CD4-positive, alpha-beta T cell treated with Interleukin-21 for 1 hour (primary cell): Measurements from ENCODE around the gene PPARG.

Experiments
- DNase-seq: peaks from one replicate; pipeline ENCODE4 v3.0.0-alpha.2; 2020

The PPARG gene

GRCh38 chr3:12313519-12313918 lies 24.6 kb downstream of the PPARG start:
- DNase-seq: no peak

- DNase-seq: no peak
These were observed 27.4 kb downstream of the PPARG start for GRCh38 chr3:12316253-12316652.

- no peak for DNase-seq
These were observed 28.0 kb downstream of the PPARG start for GRCh38 chr3:12316729-12317351.

GRCh38 chr3:12317914-12318313 lies 29.0 kb downstream of the PPARG start:
- no peak for DNase-seq

- no peak for DNase-seq
These were observed 30.1 kb downstream of the PPARG start for GRCh38 chr3:12318758-12319621.

- no peak for DNase-seq
These were observed 32.1 kb downstream of the PPARG start for GRCh38 chr3:12321015-12321414.

GRCh38 chr3:12323237-12323636 lies 34.4 kb downstream of the PPARG start:
- no peak for DNase-seq

GRCh38 chr3:12325586-12326515 lies 37.0 kb downstream of the PPARG start:
- DNase-seq: no peak

- DNase-seq: no peak
These were observed 38.2 kb downstream of the PPARG start for GRCh38 chr3:12327021-12327420.

- no peak for DNase-seq
These were observed 39.4 kb downstream of the PPARG start for GRCh38 chr3:12328132-12328836.

- no peak for DNase-seq
These were observed 40.1 kb downstream of the PPARG start for GRCh38 chr3:12328837-12329462.

- no peak for DNase-seq
These were observed 45.9 kb downstream of the PPARG start for GRCh38 chr3:12334786-12335185.

GRCh38 chr3:12335421-12335820 lies 46.6 kb downstream of the PPARG start:
- DNase-seq: no peak

- DNase-seq: peak; percentile 37
These were observed 47.2 kb downstream of the PPARG start for GRCh38 chr3:12336099-12336498.

- no peak for DNase-seq
These were observed 50.0 kb downstream of the PPARG start for GRCh38 chr3:12338595-12339546.

- DNase-seq: no peak
These were observed 51.0 kb downstream of the PPARG start for GRCh38 chr3:12339701-12340480.

- DNase-seq: no peak
These were observed 51.6 kb downstream of the PPARG start for GRCh38 chr3:12340506-12340905.

GRCh38 chr3:12342151-12342550 lies 53.3 kb downstream of the PPARG start:
- no peak for DNase-seq

- no peak for DNase-seq
These were observed 54.2 kb downstream of the PPARG start for GRCh38 chr3:12343047-12343501.

GRCh38 chr3:12345141-12345561 lies 56.3 kb downstream of the PPARG start:
- DNase-seq: no peak
